AG09319 (cell line): ENCODE results near the gene THBD.

Source experiments
- DNase-seq: peaks from one replicate; pipeline ENCODE4 v3.0.0-alpha.2; 2010; ENCODE audit warnings: low read depth; ENCODE audit errors: extremely low read depth
- TF ChIP-seq, protein P1 (sequence below): IDR thresholded peaks from 2 replicates; pipeline ENCODE4 v1.5.1; 2011; ENCODE audit warnings: low read depth, mild to moderate bottlenecking, inconsistent platforms, low read length, moderate library complexity

THBD gene

DNA sequence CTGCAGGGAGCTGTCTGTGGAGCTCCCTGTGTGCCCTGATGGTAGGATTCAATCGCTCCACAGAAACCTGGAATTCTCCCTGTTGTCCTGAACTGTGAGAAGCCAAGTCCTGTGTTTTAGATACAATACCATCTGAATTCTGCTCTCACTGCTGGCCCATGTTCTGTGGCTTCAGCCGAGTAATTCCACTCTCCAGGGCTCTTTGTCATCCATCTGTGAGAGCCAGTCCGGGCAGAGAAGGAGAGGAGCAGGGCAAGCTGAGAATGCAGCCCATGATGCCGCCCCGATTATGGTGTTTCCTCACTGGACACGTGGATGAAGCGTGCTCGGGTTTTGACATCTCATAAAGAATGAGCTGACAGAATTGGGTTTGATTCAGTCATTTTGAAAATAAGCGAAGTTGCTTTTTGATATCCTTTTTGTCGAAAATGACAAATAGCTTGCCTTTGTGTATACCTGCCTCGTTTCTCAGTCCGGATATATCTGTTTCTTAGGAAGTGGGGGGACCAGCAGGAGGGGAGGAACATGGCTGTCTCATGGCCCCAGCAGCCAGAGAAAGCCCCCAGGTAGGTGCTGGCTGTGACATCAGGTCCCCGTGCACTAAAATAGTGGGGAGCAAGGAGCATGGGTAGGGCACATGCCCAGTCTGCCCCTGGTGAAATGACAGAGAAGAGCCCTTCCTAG is 44.9 kb upstream of the THBD start:
- no peak for DNase-seq
- TF ChIP-seq, protein P1, sequence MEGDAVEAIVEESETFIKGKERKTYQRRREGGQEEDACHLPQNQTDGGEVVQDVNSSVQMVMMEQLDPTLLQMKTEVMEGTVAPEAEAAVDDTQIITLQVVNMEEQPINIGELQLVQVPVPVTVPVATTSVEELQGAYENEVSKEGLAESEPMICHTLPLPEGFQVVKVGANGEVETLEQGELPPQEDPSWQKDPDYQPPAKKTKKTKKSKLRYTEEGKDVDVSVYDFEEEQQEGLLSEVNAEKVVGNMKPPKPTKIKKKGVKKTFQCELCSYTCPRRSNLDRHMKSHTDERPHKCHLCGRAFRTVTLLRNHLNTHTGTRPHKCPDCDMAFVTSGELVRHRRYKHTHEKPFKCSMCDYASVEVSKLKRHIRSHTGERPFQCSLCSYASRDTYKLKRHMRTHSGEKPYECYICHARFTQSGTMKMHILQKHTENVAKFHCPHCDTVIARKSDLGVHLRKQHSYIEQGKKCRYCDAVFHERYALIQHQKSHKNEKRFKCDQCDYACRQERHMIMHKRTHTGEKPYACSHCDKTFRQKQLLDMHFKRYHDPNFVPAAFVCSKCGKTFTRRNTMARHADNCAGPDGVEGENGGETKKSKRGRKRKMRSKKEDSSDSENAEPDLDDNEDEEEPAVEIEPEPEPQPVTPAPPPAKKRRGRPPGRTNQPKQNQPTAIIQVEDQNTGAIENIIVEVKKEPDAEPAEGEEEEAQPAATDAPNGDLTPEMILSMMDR = no peak

DNA sequence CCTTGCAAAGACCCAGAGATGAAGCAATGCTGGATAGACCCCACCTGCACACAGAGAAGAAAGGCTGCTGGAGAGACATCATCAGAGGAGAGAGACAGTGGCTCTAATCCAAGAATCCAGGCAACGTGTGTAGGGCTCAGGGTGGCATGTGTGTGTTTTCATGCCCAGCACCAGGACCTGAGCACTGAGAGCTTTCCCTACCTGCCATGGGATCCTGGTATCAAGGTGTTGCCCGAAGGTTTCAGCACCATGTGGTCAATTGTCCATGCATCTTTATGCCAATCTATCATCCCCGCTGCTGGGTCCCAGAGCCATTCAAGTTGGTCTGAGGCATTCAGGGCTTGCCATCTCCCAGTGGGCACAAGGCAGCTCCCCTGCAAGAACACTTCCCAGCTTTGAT is 44.1 kb upstream of the THBD start:
- TF ChIP-seq, protein P1 = no peak
- no peak for DNase-seq

DNA sequence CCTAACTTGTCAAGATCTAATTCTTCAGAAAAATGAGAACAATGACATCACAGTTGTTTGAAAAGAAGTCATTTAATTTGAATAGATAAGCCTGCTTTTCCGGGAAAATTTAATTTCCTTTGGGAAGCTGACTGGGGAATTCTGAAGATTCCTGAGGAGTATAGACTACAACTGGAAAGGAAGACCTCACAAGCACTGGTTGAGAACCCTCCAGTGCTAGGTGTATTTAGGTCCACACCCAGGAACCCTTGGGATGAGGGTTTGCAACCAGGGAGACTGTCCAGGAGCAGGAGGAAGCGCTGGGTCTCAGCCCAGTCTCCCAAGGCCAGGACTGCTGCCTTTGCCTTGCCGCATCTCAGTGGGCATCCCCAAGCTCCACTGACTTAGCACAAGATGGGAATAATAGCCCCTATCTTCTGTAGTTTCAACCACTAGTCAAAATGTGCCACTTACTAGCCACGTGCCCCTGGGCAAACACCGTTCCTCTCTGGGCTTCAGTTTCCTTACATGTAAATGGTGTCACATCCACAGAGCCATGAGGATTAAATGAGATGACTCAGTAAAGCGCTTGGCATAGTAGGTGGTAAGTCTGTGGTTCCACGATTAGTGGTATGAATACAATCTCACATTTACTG is 43.5 kb upstream of the THBD start:
- TF ChIP-seq, protein P1 = no peak

DNA sequence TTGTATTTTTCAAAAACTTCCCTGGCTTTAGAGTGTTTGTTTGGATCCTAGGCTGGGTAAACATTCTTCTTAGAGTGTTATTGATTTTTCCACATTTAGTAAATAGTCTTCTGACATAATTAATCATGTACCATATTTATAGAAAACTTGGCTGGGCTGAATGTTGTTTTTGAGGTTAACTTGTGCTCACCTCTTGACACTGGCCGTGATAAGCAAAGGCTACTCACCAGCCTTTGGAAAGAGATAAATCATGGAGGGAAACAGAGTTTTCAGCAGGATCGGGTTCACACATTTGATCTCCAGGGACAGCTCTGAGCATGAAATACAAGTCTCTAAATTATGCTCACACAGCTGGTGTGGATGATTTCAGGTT is 42.9 kb upstream of the THBD start:
- TF ChIP-seq, protein P1 = no peak
- no peak for DNase-seq

More for the DNA sequence above, 43.5 kb upstream of the THBD start:
- DNase-seq = no peak

DNA sequence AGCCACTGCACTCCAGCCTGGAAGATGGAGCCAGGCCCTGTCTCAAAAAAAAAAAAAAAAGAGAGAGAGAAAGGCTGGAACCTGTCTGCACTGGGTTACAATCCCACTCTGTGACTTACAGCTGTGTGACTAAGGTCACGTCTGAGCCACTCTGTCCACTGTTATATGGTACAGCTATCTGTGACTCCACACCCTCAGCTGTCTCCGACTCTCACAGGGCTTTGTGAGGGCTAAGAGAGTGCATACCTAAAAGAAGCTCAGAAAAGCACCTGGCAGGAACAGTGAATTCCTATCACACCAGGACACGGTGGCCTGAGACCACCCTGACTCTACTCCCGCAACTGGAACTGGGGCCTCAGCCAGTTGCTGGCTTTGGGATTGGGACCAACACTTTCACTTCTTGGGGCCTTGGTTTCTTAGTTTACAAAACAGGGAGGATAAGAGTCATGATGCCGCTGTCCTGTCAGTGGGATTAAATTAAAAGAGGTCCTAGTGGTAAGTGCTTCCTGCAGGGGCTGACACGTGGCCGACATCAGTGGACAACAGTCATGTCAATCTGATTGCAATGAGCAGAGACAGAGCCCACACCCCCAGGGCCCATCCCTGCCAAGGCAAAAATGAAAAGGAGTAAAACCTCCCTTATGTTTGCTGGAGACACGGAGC is 42.4 kb upstream of the THBD start:
- TF ChIP-seq, protein P1 = no peak
- no peak for DNase-seq

DNA sequence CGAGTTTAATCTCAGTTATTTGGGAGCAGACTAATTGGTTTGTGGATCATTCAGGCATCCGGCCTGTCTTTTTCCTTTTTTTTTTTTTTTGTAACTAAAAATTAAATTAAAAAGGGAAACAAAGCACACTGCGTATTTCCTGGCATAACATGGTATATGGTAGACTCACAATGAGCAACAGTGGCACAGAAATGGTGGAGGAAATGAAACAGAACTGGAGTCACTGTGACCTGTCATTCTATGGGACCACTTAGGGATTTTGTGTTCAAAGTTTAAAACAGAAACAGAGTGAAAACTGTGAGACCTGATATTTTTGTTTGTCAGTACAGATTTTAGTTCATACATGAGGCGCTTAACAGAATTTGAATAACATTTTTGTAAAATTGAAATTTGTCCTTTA is 41.4 kb upstream of the THBD start:
- TF ChIP-seq, protein P1 = no peak

DNA sequence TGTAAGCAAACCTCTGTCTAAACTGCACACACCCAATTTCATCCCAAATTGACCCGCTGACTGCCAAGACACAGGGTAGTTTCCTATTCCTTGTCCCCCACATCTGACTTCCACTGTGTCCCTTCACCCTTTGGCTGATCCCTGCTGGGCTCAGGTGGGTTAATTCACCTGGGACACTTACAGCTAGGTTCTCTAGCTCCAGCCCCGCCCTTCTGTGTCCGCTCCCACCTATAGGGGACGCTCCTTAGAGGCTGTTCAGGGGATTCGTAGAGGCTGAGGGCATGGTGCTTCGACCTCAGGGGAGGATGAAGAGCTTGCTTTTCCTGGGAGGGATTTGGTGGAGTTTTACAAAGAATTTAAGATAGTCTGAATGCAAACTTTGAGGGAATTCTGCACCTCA is 40.7 kb upstream of the THBD start:
- TF ChIP-seq, protein P1 = no peak
- DNase-seq = no peak

More for the DNA sequence above, 41.4 kb upstream of the THBD start:
- no peak for DNase-seq
